ENCODE measurements around the gene IL17REL.
A peak's percentile ranks its signal among the peaks of the same experiment; 100 is the strongest.

IL17REL gene

DNA sequence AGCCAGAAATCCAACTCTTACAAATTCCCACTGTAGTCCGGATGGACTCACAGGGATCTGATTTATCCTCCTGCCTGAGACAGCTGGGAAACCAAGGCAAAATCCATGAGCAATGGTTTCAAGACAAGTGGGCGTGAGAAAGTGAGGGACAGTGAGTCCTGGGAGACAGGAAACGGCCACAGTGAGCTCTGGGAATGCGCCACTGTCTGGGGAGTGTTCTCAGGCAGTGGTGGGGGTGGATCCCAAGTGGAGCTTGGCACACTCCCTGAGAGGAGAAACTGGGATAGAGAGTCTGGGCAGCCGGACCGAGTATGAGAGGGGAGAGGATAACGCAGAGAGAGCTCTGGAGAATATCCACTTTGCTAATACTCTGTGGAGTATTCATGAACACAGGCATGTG, 9.8 kb downstream of the IL17REL start:
- no peak for DNase-seq (ENCODE audit: low read depth in 2 of 2)

DNA sequence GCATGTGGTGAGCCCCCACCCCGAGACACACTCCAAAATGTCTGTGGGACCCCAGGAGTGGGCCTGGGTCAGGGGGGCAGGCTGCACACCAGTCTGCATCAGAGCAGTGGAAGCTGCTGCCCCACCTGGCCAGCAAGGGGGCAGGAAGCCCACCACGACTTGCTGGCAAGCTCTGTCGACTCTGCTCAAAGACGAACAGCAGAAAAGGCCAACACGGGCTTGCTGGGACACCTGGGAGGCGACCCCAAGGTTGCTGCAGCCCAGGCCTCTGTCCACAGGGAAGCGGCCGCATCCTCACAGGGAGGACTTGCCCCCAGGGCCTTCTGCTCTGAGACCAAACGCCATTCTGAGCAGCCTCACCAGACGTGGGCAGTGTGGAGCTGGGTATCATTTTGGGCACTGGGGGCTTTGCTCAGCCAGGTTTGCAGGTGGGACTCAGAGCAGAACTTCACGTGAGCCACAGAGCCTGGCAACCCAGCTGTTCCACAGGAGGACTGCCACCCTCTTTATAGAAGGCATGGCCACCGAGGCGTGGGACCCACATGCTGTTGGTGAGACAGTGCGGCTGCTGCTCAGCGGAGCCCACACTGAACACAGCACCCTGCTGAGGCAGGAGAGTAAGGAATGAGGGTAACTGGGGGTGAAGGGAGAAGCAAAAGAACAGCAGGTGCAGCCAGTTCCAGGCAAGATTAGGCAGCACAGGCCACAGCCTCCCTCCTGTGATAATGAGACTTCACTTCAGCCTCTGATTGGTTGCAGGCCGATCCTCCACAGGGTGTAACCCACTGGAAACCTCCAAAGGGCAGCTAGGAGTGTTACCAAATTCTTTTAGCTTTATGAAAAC, 11.0 kb downstream of the IL17REL start:
- DNase-seq (ENCODE audit: low read depth in 2 of 2), result no peak

DNA sequence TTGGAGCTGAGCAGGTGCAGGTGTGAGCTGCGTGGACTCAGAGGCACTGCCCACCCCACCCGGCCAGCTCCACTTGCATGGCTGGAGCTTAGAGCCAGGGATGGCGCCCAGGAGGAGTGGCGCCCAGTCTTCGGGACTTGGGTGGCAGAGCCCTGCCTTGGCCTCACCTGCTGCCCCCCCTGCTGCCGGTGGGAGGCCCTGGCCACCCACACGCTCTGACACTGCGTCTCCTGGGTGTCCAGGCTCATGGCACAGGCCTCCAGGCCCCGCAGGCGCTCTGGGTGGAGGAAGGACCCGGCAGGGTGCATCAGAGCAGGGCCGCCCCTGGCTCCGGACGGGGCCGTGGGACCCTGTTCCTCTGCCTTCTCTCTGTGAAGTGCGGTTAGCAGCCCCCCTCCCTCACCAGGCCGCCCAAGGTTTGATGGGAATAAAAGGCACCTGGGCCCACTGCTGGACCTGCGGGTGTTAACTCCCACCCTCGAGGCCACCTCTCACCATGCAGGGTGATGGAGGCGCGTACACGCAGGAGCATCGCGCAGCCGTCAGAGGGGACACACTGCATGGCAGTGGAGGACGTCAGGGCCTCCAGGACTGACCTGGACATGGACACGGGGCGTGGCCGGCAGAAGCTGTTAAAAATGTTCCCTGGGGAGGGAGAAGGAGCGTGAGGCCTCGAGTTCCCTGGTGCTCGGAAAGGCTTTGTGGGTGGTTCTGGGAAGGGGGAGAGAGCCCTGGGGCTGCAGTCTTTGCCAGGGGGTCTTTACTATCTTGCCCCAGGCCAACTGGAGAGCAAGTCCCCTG, 11.8 kb downstream of the IL17REL start:
- no peak for DNase-seq (ENCODE audit: low read depth in 2 of 2)

DNA sequence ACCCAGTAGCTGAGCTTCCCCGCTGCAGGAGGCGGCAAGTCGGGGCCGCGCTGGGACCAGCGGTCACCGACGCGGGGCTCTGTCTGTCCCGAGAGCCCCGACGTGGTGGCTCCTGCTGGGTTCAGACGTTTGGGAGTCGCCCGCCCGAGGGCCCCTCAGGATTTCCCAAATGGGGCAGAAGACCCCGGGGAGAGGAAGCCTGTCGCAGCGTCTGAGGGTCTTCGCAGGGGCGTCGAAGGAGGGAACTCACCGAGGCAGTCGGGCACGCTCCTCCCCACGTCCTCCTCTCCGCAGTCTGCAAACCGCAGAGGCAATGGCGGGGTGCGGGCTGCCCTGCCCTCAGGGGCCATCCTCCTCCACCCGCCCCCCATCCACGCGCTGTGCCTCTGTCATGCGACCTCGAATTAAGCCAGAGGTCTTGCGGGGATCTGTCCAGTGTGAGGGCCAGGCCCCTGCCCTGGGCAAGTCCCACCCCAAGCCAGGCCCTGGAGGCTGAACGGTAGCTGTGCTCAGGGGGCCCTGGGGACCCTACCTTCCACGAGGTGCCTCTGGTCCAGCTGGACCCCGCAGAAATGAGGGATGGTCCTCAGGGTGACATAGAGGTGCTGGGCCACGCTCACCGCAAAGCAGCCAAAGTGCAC, 12.5 kb downstream of the IL17REL start:
- DNase-seq (ENCODE audit: low read depth in 2 of 2), result no peak

GRCh38 chr22:49999063-49999945, 13.3 kb downstream of the IL17REL start:
- no peak for DNase-seq (ENCODE audit: low read depth in 2 of 2)

DNA sequence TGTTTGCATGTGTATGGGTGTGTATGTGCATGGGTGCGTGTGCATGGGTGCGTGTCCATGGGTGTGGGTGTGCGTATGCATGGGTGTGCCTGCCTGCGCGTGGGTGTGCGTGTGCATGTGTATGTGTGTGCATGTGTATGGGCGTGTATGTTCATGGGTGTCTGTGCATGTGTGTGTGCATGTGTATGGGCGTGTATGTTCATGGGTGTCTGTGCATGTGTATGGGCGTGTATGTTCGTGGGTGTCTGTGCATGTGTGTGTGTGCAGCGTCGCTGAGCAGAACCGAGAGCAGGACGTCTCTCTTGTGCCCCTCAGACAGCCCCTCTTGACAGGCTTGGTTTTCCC, 13.9 kb downstream of the IL17REL start:
- no peak for DNase-seq (ENCODE audit: low read depth in 2 of 2)

- no peak for DNase-seq (ENCODE audit: low read depth in 2 of 2)
Measured at GRCh38 chr22:49997932-49998717, 14.4 kb downstream of the IL17REL start.

- no peak for DNase-seq (ENCODE audit: low read depth in 2 of 2)
Measured at GRCh38 chr22:49997251-49997599, 15.3 kb downstream of the IL17REL start.

GRCh38 chr22:49996518-49997250, 15.9 kb downstream of the IL17REL start:
- no peak for DNase-seq (ENCODE audit: low read depth in 2 of 2)

DNA sequence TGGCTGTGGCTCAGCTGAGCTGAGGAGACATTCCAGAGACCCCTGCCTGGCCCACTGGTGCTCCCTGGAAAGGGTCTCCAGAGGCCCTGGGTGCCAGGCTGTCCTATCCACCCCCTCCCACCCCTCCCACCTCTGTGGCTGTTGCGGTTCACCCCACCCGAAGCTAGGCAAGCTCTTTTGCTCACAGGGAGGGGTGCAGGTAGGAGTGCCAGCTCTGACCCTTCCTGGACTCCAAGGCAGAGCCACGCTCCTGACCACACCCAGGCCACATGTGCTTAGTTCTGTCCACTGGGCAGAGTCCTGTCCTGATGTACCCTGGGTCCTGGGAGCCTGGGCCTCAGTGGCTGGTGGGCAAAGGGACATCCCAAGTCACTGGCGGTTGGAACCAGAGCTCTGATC, 16.4 kb downstream of the IL17REL start:
- no peak for DNase-seq (ENCODE audit: low read depth in 2 of 2)

- DNase-seq (ENCODE audit: low read depth in 2 of 2), result no peak
Measured at GRCh38 chr22:49995361-49996118, 17.0 kb downstream of the IL17REL start.

- no peak for DNase-seq (ENCODE audit: low read depth in 2 of 2)
Measured at GRCh38 chr22:49995041-49995360, 17.6 kb downstream of the IL17REL start.

DNA sequence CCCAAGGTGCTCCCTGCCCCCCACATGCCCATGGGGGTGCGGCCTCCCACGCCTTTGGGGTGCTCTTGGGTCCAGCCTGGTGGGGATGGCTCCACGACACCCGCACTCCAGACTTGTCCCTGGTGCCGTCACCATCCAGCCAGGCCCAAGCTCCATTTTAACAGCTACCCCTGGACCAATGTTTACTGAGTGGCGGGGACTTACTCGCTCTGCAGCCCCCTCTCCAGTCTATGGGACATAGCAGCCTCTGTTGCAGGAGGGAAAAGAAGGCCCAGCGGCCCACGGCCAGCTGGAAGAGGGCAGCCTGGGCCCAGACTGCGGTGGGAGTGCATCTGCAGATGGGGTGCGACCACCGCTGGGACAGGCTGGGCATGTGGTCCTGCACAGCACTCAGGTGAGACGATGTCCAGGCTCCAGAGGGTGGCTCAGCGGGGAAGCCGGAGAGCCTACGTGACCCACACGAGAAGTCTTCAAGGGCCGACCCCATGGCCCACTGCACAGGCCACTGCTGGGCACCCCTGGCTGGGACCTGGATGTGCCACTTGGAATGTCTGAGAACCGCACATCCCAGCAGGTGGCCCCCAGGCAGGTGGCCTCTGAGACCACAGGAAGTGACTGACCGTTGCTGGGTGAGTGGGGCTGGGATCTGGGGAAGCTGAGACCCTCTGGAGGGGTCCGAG, 18.1 kb downstream of the IL17REL start:
- DNase-seq (ENCODE audit: low read depth in 2 of 2), result no peak

DNA sequence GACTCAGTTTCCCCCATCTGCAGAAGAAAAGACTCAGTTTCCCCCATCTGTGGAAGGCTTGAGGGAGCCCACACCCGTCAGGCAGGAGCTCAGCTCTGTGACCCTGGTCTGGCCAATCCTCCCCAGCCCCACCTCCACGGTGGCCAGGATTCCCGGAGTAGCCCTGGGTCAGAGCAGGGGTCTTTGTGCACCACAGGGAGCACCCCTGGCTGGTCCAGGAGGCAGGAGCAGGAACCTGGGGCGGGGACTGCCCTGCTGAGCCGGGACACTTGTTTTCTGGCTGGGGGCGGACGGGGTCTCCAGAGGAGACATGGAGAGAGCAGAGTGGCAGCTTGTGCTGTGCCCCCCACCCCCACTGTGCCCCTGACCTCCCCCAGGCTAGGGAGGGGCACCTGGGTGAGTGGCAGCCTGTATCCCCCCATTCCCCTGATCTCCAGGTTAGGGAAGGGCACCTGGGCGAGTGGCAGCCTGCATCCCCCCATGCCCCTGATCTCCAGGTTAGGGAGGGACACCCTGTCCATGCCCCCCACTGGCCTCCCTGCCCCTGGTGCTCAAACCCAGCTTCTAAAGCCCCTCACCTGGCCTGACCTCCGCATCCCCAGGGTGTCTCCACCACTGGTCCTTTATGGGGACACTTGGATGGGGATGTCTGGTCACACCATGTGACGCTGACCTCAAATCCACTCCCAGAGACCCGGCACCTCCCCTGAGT, 18.8 kb downstream of the IL17REL start:
- no peak for DNase-seq (ENCODE audit: low read depth in 2 of 2)

GRCh38 chr22:49992921-49993648, 19.5 kb downstream of the IL17REL start:
- DNase-seq (ENCODE audit: low read depth in 2 of 2), result peak; percentile 61 to 67

- no peak for DNase-seq (ENCODE audit: low read depth in 2 of 2)
Measured at GRCh38 chr22:49991907-49992533, 20.5 kb downstream of the IL17REL start.

GRCh38 chr22:49991167-49991566, 21.4 kb downstream of the IL17REL start:
- DNase-seq (ENCODE audit: low read depth in 2 of 2), result no peak
